ENCODE data around the gene EMSY.

Gene EMSY

DNA sequence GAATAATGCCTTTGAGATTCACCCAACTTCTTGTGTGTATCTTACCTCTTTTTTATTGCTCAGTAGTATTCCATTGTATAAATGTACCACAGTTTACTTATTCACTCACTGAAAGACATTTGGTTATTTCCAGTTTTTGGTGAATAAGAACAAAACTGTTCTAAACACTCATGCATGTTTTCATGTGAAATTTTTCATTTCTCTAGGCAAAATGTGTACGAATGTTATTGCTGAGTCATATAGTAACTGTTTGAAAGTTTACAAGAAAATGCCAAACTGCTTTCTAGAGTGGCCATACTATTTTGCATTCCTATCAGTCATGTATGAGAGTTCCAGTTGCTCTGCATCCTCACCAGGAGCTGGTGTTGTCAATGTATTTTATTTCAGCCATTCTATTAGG lies 8.8 kb upstream of the EMSY start:
- POLR2A ChIA-PET = no interaction called here
- TF ChIP-seq, protein P1, sequence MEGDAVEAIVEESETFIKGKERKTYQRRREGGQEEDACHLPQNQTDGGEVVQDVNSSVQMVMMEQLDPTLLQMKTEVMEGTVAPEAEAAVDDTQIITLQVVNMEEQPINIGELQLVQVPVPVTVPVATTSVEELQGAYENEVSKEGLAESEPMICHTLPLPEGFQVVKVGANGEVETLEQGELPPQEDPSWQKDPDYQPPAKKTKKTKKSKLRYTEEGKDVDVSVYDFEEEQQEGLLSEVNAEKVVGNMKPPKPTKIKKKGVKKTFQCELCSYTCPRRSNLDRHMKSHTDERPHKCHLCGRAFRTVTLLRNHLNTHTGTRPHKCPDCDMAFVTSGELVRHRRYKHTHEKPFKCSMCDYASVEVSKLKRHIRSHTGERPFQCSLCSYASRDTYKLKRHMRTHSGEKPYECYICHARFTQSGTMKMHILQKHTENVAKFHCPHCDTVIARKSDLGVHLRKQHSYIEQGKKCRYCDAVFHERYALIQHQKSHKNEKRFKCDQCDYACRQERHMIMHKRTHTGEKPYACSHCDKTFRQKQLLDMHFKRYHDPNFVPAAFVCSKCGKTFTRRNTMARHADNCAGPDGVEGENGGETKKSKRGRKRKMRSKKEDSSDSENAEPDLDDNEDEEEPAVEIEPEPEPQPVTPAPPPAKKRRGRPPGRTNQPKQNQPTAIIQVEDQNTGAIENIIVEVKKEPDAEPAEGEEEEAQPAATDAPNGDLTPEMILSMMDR (IDR thresholded peaks at IDR 0.05; ENCODE audit: control extremely low read depth, extremely low read depth, low read depth, missing control alignments) = no peak
- CTCF ChIA-PET = no interaction called here
- no peak for DNase-seq (ENCODE audit: extremely low spot score)

DNA sequence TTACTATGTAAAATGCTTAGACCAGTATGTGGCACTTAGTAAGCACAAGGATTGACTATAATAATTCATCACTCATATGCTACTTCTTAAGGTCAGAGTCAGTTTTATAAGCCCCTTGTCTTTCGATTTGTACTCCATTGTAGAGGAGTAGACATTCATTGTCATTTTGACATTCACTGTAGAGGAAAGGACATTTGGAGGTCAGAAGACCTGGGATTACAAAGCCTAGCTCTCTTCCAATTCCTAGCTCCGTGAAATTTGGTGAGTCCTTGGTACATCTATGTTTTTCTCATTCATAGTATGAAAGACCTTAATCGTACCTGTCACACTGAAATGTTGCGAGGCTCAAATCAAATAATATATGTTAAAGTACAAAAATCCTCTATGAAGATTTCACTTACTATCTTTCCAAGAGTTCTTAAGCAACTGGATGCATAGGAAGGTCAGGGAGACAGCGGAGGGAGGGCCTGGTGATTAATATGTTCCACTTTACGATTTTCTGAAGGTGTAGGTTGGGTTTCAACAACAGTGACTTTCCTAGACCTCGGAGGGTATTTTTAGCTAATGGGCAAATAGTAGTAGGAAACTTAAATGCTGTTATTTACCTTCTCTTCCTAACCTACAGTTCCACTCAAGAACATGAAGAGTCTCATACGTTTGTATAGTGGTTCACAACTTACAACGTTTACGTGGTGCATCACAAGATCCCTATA lies 1.4 kb upstream of the EMSY start:
- ChIA-PET CTCF (interaction anchor here (1.0 kb wide), 2 partner anchors 23 to 26 kb away, joined by 3 read pairs; no protein-coding TSS in a partner anchor), POLR2A (no interaction called here)
- DNase-seq (ENCODE audit: extremely low spot score) = no peak
- TF ChIP-seq, protein P1 (IDR thresholded peaks at IDR 0.05; ENCODE audit: control extremely low read depth, extremely low read depth, low read depth, missing control alignments) = no peak

DNA sequence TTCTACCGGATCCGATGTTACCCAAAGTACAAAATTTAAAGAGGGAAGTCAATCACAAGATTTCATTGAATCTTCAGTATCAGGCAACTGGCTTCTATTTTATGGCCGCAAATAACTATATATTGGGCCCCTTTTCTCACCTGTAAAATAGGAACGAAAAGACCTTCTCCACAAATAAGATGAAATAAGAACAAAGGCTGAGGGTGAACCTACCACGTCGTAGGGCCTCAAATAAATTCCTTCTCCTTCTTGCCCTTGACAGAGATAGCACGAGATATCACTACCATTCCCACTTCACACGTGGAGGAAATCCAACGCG lies 794 bp upstream of the EMSY start:
- TF ChIP-seq, protein P1 (IDR thresholded peaks at IDR 0.05; ENCODE audit: control extremely low read depth, extremely low read depth, low read depth, missing control alignments) = no peak
- ChIA-PET CTCF (no interaction called here), POLR2A (no interaction called here)
- DNase-seq (ENCODE audit: extremely low spot score) = no peak

DNA sequence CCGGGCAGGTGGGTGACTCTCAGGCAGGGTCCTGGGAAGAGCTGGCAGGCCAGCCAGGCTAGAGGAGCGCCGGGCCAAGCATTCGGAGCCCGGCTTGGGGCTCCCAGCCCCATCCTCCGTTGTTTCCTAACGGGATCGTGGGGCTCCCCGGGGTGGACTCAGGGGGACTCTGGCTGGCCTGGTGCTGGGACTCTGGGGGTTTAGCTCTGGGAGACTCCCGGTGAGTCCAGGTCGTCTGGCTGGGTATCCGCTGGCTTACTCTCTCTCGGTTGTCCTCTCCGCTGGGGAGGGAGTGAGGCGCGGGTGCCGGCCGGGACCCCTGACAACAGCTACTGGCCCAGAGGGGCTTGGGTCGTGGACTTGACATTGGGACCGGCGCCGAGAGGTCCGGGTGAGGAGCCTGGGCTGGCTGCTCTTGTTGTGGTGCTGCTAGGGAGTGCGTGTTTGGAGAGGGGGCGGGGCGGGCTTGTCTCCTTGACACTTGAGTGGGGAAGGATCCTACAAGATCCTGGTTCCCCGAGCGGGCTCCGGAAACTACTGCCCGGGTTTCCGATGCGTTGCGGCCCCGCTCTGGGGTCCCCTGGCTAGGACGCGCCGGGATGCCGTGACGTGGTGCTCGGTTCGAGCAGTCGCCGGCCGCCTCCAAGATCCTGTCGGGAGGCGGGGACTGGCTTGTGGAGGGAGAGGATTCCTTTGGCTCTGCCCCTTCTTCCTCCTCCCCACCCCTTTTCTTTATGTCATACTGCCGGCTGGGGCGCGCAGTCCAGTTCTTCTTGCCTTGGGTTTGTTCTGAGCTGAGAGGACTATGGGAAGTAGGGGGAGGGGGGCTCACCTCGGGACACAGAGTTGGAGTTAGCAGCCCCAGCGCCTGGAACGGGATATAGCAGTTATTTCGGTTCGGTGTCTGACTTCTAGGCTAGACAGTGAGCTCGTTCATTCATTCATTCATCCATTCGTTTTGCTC lies 585 bp downstream of the EMSY start:
- CTCF ChIA-PET = interaction anchor here (0.8 to 2.0 kb wide), 4 partner anchors 10 to 34 kb away, joined by 3 to 9 read pairs (median 3); no protein-coding TSS in a partner anchor
- POLR2A ChIA-PET = no interaction called here
- TF ChIP-seq, protein P1 (IDR thresholded peaks at IDR 0.05; ENCODE audit: control extremely low read depth, extremely low read depth, low read depth, missing control alignments) = no peak
- DNase-seq (ENCODE audit: extremely low spot score) = peak; percentile 57

DNA sequence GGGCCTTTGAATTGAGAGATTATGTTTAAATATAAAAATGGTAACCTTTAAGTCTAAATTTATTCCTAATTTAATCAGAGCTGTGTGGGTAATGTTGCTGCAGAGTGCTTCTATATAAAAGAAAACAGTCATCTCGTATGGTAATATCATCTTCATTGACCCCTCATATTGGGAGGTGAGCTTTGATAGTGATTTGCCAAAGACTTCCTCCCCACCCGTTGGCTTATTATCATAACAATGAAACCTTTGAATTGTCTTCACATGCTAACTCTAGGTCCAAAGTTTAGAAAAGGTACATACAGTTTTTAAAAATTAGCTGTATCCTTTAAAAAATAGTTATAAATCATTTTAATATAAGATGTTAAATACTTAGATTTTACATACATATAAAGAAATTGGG lies 3.7 kb downstream of the EMSY start:
- DNase-seq (ENCODE audit: extremely low spot score) = no peak
- TF ChIP-seq, protein P1 (IDR thresholded peaks at IDR 0.05; ENCODE audit: control extremely low read depth, extremely low read depth, low read depth, missing control alignments) = no peak
- ChIA-PET POLR2A (no interaction called here), CTCF (no interaction called here)

DNA sequence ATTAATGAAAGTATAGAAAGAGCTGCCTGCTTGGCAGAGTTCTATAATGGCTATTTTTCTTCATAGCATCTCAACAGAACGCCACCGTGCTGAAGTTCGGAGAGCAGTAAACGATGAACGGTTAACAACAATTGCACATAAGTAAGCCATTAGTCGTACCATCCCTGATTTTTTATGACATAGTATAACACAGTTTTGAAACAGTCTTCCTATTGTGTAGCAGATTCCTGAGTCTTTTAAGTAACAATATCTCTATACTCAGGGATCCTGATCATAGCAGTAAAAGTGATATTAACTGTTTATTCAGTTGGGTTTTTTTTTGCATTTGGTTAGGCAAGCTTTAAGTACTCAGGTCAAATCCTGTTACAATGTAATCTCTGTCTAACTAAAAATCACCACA lies 8.4 kb downstream of the EMSY start:
- CTCF ChIA-PET = no interaction called here

More for the DNA sequence above, 8.4 kb downstream of the EMSY start:
- POLR2A ChIA-PET = no interaction called here
- TF ChIP-seq, protein P1 (IDR thresholded peaks at IDR 0.05; ENCODE audit: control extremely low read depth, extremely low read depth, low read depth, missing control alignments) = no peak
- DNase-seq (ENCODE audit: extremely low spot score) = no peak

Measured in GM10248 (cell line).